K562 (cell line): Measurements from ENCODE around the gene FMC1. TPM values are rescaled to one million over a fixed set of nuclear protein-coding genes. Genes with fewer than 3 reads are reported as not detected.
A peak's percentile ranks its signal among the peaks of the same experiment; 100 is the strongest.
"Not testable (repeated sequence)": the region's sequence is repeated elsewhere in the genome, so short reads cannot be mapped to it uniquely, and the experiment has no call there.

Experiments used
- ATAC-seq: fragments of 200-7000 bp; cut with Tn5 transposase; 3 replicates; pipeline ENCODE4 v1.9.1; 2020; ENCODE audit warnings: moderate library complexity
- BruUV-seq: library from RNA; stranded (reverse); fragments of 400-500 nt; replicated peaks from 2 replicates; lab custom pipeline; 2021; lab: Mats Ljungman, UMichigan
- CTCF ChIA-PET: fragments of 300-600 bp; formaldehyde crosslinking; extraction: SDS; loops from one replicate; lab custom pipeline; 2021; ENCODE audit warnings: low intra/inter-chr PET ratio; lab: Yijun Ruan, JAX
- POLR2A ChIA-PET: fragments of 300-600, 350-650 bp; sonication (Branson Sonifier 250); formaldehyde crosslinking; extraction: SDS; loops from one replicate; lab custom pipeline; 2021; ENCODE audit warnings: antibody characterized with exemption, inconsistent platforms; lab: Yijun Ruan, JAX
- DNase-seq, 4 experiments: peaks; one replicate each; pipeline versions ENCODE4 v3.0.0 to v3.0.0-alpha.2; 2011 to 2018; ENCODE audit warnings: low spot score in 3 of 4, mixed read lengths in 3 of 4; ENCODE audit errors: extremely low read depth in 1 of 4
- FAIRE-seq: peaks from 2 replicates; lab custom pipeline; 2011; peaks lifted over from hg19 to GRCh38; lab: Jason Lieb, UNC
- H2AFZ ChIP-seq: 2 replicates; pipeline ENCODE4 v1.6.0; 2011; ENCODE audit warnings: low read depth, low read length, control low read depth, inconsistent platforms
- H3K27ac ChIP-seq: fragments of 200-600 bp; 3 replicates; pipeline ENCODE4 v1.8.0; 2011; ENCODE audit warnings: low read depth, mild to moderate bottlenecking, control low read depth, inconsistent platforms, low read length, moderate library complexity, mixed read lengths; ENCODE audit errors: extremely low read depth
- H3K27me3 ChIP-seq, 2 experiments: fragments of 300-600 bp in 1 of 2; 2 replicates in 1 of 2; 3 replicates in 1 of 2; pipeline versions ENCODE4 v1.6.0 to v1.8.0; 2011; ENCODE audit warnings: inconsistent platforms in 2 of 2, low read length in 2 of 2, mild to moderate bottlenecking in 1 of 2, mixed read lengths in 1 of 2, moderate library complexity in 1 of 2; ENCODE audit not compliant: control insufficient read depth in 2 of 2, insufficient read depth in 2 of 2
- H3K36me3 ChIP-seq: fragments of 300-600 bp; 3 replicates; pipeline ENCODE4 v1.8.0; 2011; ENCODE audit warnings: mild to moderate bottlenecking, low read length, inconsistent platforms; ENCODE audit not compliant: control insufficient read depth, insufficient read depth
- H3K4me1 ChIP-seq, 2 experiments: fragments of 200-600 bp in 1 of 2; replicated peaks in 1 of 2; 2 replicates in 1 of 2; 3 replicates in 1 of 2; pipeline versions ENCODE4 v1.5.1 to v1.8.0; 2011; ENCODE audit warnings: inconsistent platforms in 2 of 2, low read length in 2 of 2, mild to moderate bottlenecking in 1 of 2, mixed read lengths in 1 of 2, moderate library complexity in 1 of 2; ENCODE audit not compliant: control insufficient read depth in 2 of 2, insufficient read depth in 2 of 2
- H3K4me2 ChIP-seq: 2 replicates; pipeline ENCODE4 v1.6.1; 2011; ENCODE audit warnings: low read length, control low read depth, inconsistent platforms, mixed read lengths; ENCODE audit not compliant: insufficient read depth
- H3K4me3 ChIP-seq: fragments of 200-600 bp; sonication (generic), shearing (Covaris generic); 2 replicates; pipeline ENCODE4 v1.5.1; 2016; ENCODE audit warnings: control low read depth, inconsistent platforms
- H3K79me2 ChIP-seq: fragments of 200-600 bp; 3 replicates; pipeline ENCODE4 v1.8.0; 2011; ENCODE audit warnings: low read length, inconsistent platforms; ENCODE audit not compliant: control insufficient read depth, insufficient read depth
- H3K9ac ChIP-seq, 2 experiments: 2 replicates each; pipeline versions ENCODE4 v1.6.0 to v1.6.1; 2011; ENCODE audit warnings: low read depth in 2 of 2, low read length in 2 of 2, control low read depth in 1 of 2, inconsistent platforms in 1 of 2, mild to moderate bottlenecking in 1 of 2, mixed read lengths in 1 of 2; ENCODE audit not compliant: insufficient read depth in 1 of 2
- H3K9me1 ChIP-seq: one replicate; pipeline ENCODE4 v1.6.0; 2011; ENCODE audit warnings: inconsistent platforms, mild to moderate bottlenecking, low read length, moderate library complexity; ENCODE audit not compliant: control insufficient read depth, insufficient read depth
- H3K9me3 ChIP-seq: replicated peaks from 2 replicates; pipeline ENCODE4 v1.5.1; 2011; ENCODE audit warnings: low read depth, low read length, inconsistent platforms; ENCODE audit not compliant: control insufficient read depth, insufficient read depth
- H4K20me1 ChIP-seq: replicated peaks from 2 replicates; pipeline ENCODE4 v1.6.1; 2011; ENCODE audit warnings: low read length, inconsistent platforms, mixed read lengths; ENCODE audit not compliant: control insufficient read depth, insufficient read depth
- EGR1 ChIP-seq: fragments of 450-650 bp; conservative IDR thresholded peaks from 2 replicates; pipeline ENCODE4 v1.6.1; 2017; ENCODE audit warnings: mild to moderate bottlenecking
- ZBTB33 ChIP-seq: sonication (generic); formaldehyde crosslinking; IDR thresholded peaks from 2 replicates; pipeline ENCODE4 v1.8.1; 2023; ENCODE audit warnings: mild to moderate bottlenecking, missing genetic modification reagents
- ZNF121 ChIP-seq: sonication (generic); formaldehyde crosslinking; conservative IDR thresholded peaks from 2 replicates; pipeline ENCODE4 v1.8.0; 2022; ENCODE audit warnings: missing genetic modification reagents
- WGBS: fragments of 100-300 bp; shearing (Covaris generic); methylation state at CpG from one replicate; pipeline ENCODE4 v1.1.6; 2016; ENCODE audit warnings: low coverage, mixed read lengths; ENCODE audit not compliant: insufficient coverage; ENCODE audit errors: missing lambda C conversion rate; 5-methylcytosine and 5-hydroxymethylcytosine counted together
- in situ Hi-C: fragments of 300-500 bp; cut with MboI; formaldehyde crosslinking; loops from 4 replicates; pipeline ENCODE4 v1.15.0; 2018; ENCODE audit warnings: inconsistent platforms, mixed read lengths
- intact Hi-C: fragments of 100-400 bp; cut with micrococcal nuclease; formaldehyde crosslinking; loops from 2 replicates; pipeline ENCODE4 v1.14.2; 2022
- polyA plus RNA-seq, 8 experiments: library from polyadenylated mRNA; depleted of rRNA in 4 of 8; stranded (reverse) in 5 of 8; unstranded in 3 of 8; fragments of >200 nt; fragmentation: Nextera tagmentation in 2 of 8; fragmentation: Illumina TruSeq in 1 of 8; extraction: Ambion mirVana in 2 of 8; extraction: Trizol in 1 of 8; gene quantifications; 2 replicates each; pipeline versions ENCODE4 v1.2.1 to v1.2.3, GENCODE V29; 2011 to 2014; ENCODE audit warnings: inconsistent platforms in 1 of 8, missing spikeins in 1 of 8
- total RNA-seq, 7 experiments: library from RNA; depleted of rRNA in 6 of 7; stranded (reverse); fragments of >200 nt in 6 of 7; fragmentation: Illumina TruSeq in 2 of 7; extraction: Trizol in 2 of 7; gene quantifications; 2 replicates each; pipeline versions ENCODE4 v1.2.1 to v1.2.3, GENCODE V29; 2011 to 2021; ENCODE audit warnings: low replicate concordance in 1 of 7

The FMC1 gene
- total and polyA plus RNA-seq, 9 of the 15 experiments (the other 6 are each of a cell fraction or from before 2014, with no cell fraction given) = 14.0 to 116 (median 29.0) TPM

GRCh38 chr7:139333443-139333842 lies 7.7 kb upstream of the FMC1 start:
- ATAC-seq, in situ Hi-C loops, FAIRE-seq, H3K4me2 ChIP-seq, BruUV-seq, H3K27ac ChIP-seq, H3K36me3 ChIP-seq, H3K9me3 ChIP-seq, H3K4me1 ChIP-seq, H4K20me1 ChIP-seq: not testable (repeated sequence)
- CTCF ChIA-PET = interaction anchor here (0.7 kb wide), 1 partner anchor 11 kb away, joined by 3 read pairs; no protein-coding TSS in a partner anchor
- POLR2A ChIA-PET = interaction anchor here (0.6 to 0.9 kb wide), 4 partner anchors 14 to 178 kb away, joined by 3 to 6 read pairs (median 4); no protein-coding TSS in a partner anchor
- TF ChIP-seq ZNF121 (CRISPR knock-in tag) (peak; percentile 71; the same call in 1 of the 2 replicates), EGR1 (0 out of 2 replicates have a peak, but pooled peaks have one; percentile 13), ZBTB33 (CRISPR knock-in tag) (peak; percentile 93)
- TF ChIP-seq, all 486 proteins: peak for 3; not testable (repeated sequence) for 483
- H3K9ac ChIP-seq, H2AFZ ChIP-seq, H3K27me3 ChIP-seq, H3K9me1 ChIP-seq, DNase-seq, H3K4me3 ChIP-seq, intact Hi-C loops, H3K79me2 ChIP-seq: not testable (repeated sequence)
- 81% methylated on average over 13 of the region's 13 CpGs for WGBS
